H9 (cell line): ENCODE measurements around the gene DDO. TPM values are rescaled to one million over a fixed set of nuclear protein-coding genes. Genes with fewer than 3 reads are reported as not detected.

ENCODE experiments used
- DNase-seq: peaks from one replicate; pipeline ENCODE4 v3.0.0-alpha.2; 2017
- H2AFZ ChIP-seq: one replicate; pipeline ENCODE4 v1.6.1; 2013; ENCODE audit warnings: mild to moderate bottlenecking, low read length, control low read depth, moderate library complexity
- H2AK5ac ChIP-seq: 2 replicates; pipeline ENCODE4 v1.6.1; 2013; ENCODE audit warnings: low read length, control low read depth, mixed read lengths; ENCODE audit not compliant: insufficient read length
- H2BK120ac ChIP-seq: one replicate; pipeline ENCODE4 v1.6.1; 2013; ENCODE audit warnings: low read depth, mild to moderate bottlenecking, low read length, control low read depth, inconsistent platforms; ENCODE audit not compliant: poor library complexity, severe bottlenecking
- H2BK12ac ChIP-seq: 2 replicates; pipeline ENCODE4 v1.6.1; 2013; ENCODE audit warnings: low read length, control low read depth, mixed read lengths, low read depth; ENCODE audit not compliant: insufficient read length
- H2BK15ac ChIP-seq: 2 replicates; pipeline ENCODE4 v1.6.1; 2013; ENCODE audit warnings: low read depth, low read length, control low read depth
- H2BK20ac ChIP-seq: one replicate; pipeline ENCODE4 v1.6.1; 2013; ENCODE audit warnings: low read depth, mild to moderate bottlenecking, low read length, control low read depth, inconsistent platforms; ENCODE audit not compliant: poor library complexity, severe bottlenecking
- H2BK5ac ChIP-seq: 2 replicates; pipeline ENCODE4 v1.6.1; 2013; ENCODE audit warnings: low read length, control low read depth, mixed read lengths; ENCODE audit not compliant: insufficient read length
- H3K14ac ChIP-seq: 2 replicates; pipeline ENCODE4 v1.6.1; 2013; ENCODE audit warnings: low read length, control low read depth; ENCODE audit not compliant: insufficient read depth
- H3K18ac ChIP-seq: 2 replicates; pipeline ENCODE4 v1.6.1; 2013; ENCODE audit warnings: low read depth, mild to moderate bottlenecking, mixed read lengths, low read length, control low read depth; ENCODE audit not compliant: insufficient read length
- H3K23ac ChIP-seq: 2 replicates; pipeline ENCODE4 v1.6.1; 2013; ENCODE audit warnings: low read length, control low read depth, mixed read lengths, low read depth; ENCODE audit not compliant: insufficient read length
- H3K23me2 ChIP-seq: 2 replicates; pipeline ENCODE4 v1.6.1; 2013; ENCODE audit warnings: low read depth, mild to moderate bottlenecking, mixed read lengths, low read length, control low read depth; ENCODE audit not compliant: insufficient read length, poor library complexity, severe bottlenecking
- H3K27ac ChIP-seq: 2 replicates; pipeline ENCODE4 v1.5.1; 2013; ENCODE audit warnings: low read length, control low read depth, mixed read lengths, low read depth; ENCODE audit not compliant: insufficient read length
- H3K27me3 ChIP-seq: 2 replicates; pipeline ENCODE4 v1.6.1; 2013; ENCODE audit warnings: low read length, control low read depth, inconsistent platforms; ENCODE audit not compliant: insufficient read depth
- H3K4ac ChIP-seq: 2 replicates; pipeline ENCODE4 v1.6.1; 2013; ENCODE audit warnings: low read depth, mild to moderate bottlenecking, control low read depth, inconsistent platforms, low read length, moderate library complexity
- H3K4me1 ChIP-seq: 2 replicates; pipeline ENCODE4 v1.6.1; 2013; ENCODE audit warnings: low read length, control low read depth, inconsistent platforms; ENCODE audit not compliant: insufficient read depth
- H3K4me2 ChIP-seq: 2 replicates; pipeline ENCODE4 v1.6.1; 2013; ENCODE audit warnings: low read length, control low read depth, mixed read lengths; ENCODE audit not compliant: insufficient read length, insufficient read depth
- H3K56ac ChIP-seq: 2 replicates; pipeline ENCODE4 v1.6.1; 2013; ENCODE audit warnings: low read depth, mild to moderate bottlenecking, mixed read lengths, low read length, control low read depth; ENCODE audit not compliant: insufficient read length
- H3K79me1 ChIP-seq: 2 replicates; pipeline ENCODE4 v1.6.1; 2013; ENCODE audit warnings: low read depth, mild to moderate bottlenecking, moderate library complexity, low read length, control low read depth, inconsistent platforms; ENCODE audit not compliant: insufficient read depth, poor library complexity, severe bottlenecking
- H3K79me2 ChIP-seq: 2 replicates; pipeline ENCODE4 v1.6.1; 2013; ENCODE audit warnings: low read length, control low read depth, inconsistent platforms; ENCODE audit not compliant: insufficient read depth
- H3K9ac ChIP-seq: 2 replicates; pipeline ENCODE4 v1.6.1; 2013; ENCODE audit warnings: low read length, control low read depth, mixed read lengths; ENCODE audit not compliant: insufficient read length; ENCODE audit errors: extremely low read depth
- H3K9me3 ChIP-seq: one replicate; pipeline ENCODE4 v1.6.1; 2013; ENCODE audit warnings: low read depth, low read length, inconsistent platforms; ENCODE audit not compliant: control insufficient read depth
- H3T11ph ChIP-seq: one replicate; pipeline ENCODE4 v1.6.1; 2013; ENCODE audit warnings: mild to moderate bottlenecking, low read length, control low read depth, inconsistent platforms
- H4K20me1 ChIP-seq: one replicate; pipeline ENCODE4 v1.6.1; 2013; ENCODE audit not compliant: control insufficient read depth, insufficient read length, insufficient read depth
- H4K5ac ChIP-seq: 2 replicates; pipeline ENCODE4 v1.6.1; 2013; ENCODE audit warnings: low read depth, mild to moderate bottlenecking, mixed read lengths, low read length, control low read depth; ENCODE audit not compliant: insufficient read length
- H4K8ac ChIP-seq: replicated peaks from 2 replicates; pipeline ENCODE4 v1.6.1; 2013; ENCODE audit warnings: low read length, control low read depth, mixed read lengths, low read depth; ENCODE audit not compliant: insufficient read length
- H4K91ac ChIP-seq: 2 replicates; pipeline ENCODE4 v1.6.1; 2013; ENCODE audit warnings: low read depth, mild to moderate bottlenecking, moderate library complexity, mixed read lengths, low read length, control low read depth; ENCODE audit not compliant: insufficient read length
- H3K27ac Mint-ChIP-seq, 3 experiments: 2 replicates in 2 of 3; 3 replicates in 1 of 3; pipeline ENCODE4 v1.8.0; 2020 to 2021; ENCODE audit warnings: mixed read lengths in 3 of 3, mild to moderate bottlenecking in 1 of 3, moderate library complexity in 1 of 3
- H3K27me3 Mint-ChIP-seq: 2 replicates; pipeline ENCODE4 v1.8.0; 2021; ENCODE audit warnings: low read depth, mild to moderate bottlenecking, moderate library complexity, mixed read lengths
- H3K36me3 Mint-ChIP-seq, 3 experiments: 2 replicates in 2 of 3; 3 replicates in 1 of 3; pipeline ENCODE4 v1.8.0; 2020 to 2021; ENCODE audit warnings: low read depth in 3 of 3, mixed read lengths in 3 of 3; ENCODE audit not compliant: insufficient read depth in 1 of 3
- H3K4me1 Mint-ChIP-seq, 2 experiments: 2 replicates each; pipeline ENCODE4 v1.8.0; 2020; ENCODE audit warnings: mixed read lengths in 2 of 2
- H3K4me3 Mint-ChIP-seq, 2 experiments: 2 replicates in 1 of 2; 3 replicates in 1 of 2; pipeline ENCODE4 v1.8.0; 2020 to 2021; ENCODE audit warnings: mild to moderate bottlenecking in 2 of 2, mixed read lengths in 2 of 2, moderate library complexity in 1 of 2
- H3K9me3 Mint-ChIP-seq, 2 experiments: 2 replicates in 1 of 2; 3 replicates in 1 of 2; pipeline ENCODE4 v1.8.0; 2020; ENCODE audit warnings: mild to moderate bottlenecking in 2 of 2, mixed read lengths in 2 of 2, moderate library complexity in 1 of 2
- CTCF ChIP-seq: fragments of 200-600 bp; sonication (generic); conservative IDR thresholded peaks from 3 replicates; pipeline ENCODE4 v1.8.0; 2021; ENCODE audit warnings: antibody characterized with exemption, mild to moderate bottlenecking
- WGBS: extraction: QIAGEN DNeasy Blood & Tissue Kit; methylation state at CpG from one replicate; pipeline ENCODE4 v1.1.7; 2013; ENCODE audit warnings: missing lambda C conversion rate, low lambda C conversion rate, mixed read lengths; ENCODE audit not compliant: insufficient read length; ENCODE audit errors: extremely low coverage; 5-methylcytosine and 5-hydroxymethylcytosine counted together
- total RNA-seq: library from RNA; stranded (reverse); gene quantifications from 2 replicates; pipeline ENCODE4 v1.2.1, GENCODE V29; 2021

Gene DDO
- total RNA-seq, 1 experiment from 2014 or later = not detected

- H3K4me3 Mint-ChIP-seq = no peak overlapping the region
- Histone ChIP-seq H3K27me3 (no peaks in the 10 kb centered on the region), H3K9ac (no peak overlapping the region), H2BK120ac (no peak overlapping the region), H3K9me3 (no peaks in the 10 kb centered on the region), H3K4ac (no peak overlapping the region), H3K56ac (no peak overlapping the region), H2BK12ac (no peak overlapping the region), H3K23me2 (no peaks in the 10 kb centered on the region), H3K4me1 (no peaks in the 10 kb centered on the region; the same call in 1 of the 2 replicates), H4K5ac (no peak overlapping the region), H2BK5ac (no peak overlapping the region), H3K18ac (no peak overlapping the region), H3T11ph (no peak overlapping the region), H3K14ac (no peak overlapping the region), H2AK5ac (no peak overlapping the region), H3K27ac (no peak overlapping the region), H3K23ac (no peak overlapping the region), H4K8ac (no peak overlapping the region), H2AFZ (no peak overlapping the region), H2BK20ac (no peak overlapping the region), H2BK15ac (no peak overlapping the region), H4K20me1 (no peaks in the 10 kb centered on the region), H3K79me1 (no peaks in the 10 kb centered on the region), H4K91ac (no peak overlapping the region), H3K79me2 (no peaks in the 10 kb centered on the region), H3K4me2 (no peak overlapping the region)
- no peaks in the 10 kb centered on the region for H3K27me3 Mint-ChIP-seq
- H3K27ac Mint-ChIP-seq = no peak overlapping the region
- WGBS = no CpG with 5 or more reads among the region's 2 CpGs
- no peak for DNase-seq
- H3K4me1 Mint-ChIP-seq = peaks cover 20 to 29% of the 10 kb centered on the region in 2 experiments
- TF ChIP-seq CTCF = no peak
- no peaks in the 10 kb centered on the region for H3K9me3 Mint-ChIP-seq
- H3K36me3 Mint-ChIP-seq = no peaks in the 10 kb centered on the region
Measured at GRCh38 chr6:110387986-110388385, 27.4 kb downstream of the DDO start.
